Peyer's patch (tissue), 4 donors: ENCODE results near the gene MOB1B.

Experiments used
- CTCF ChIP-seq, 6 experiments: fragments of 450-650 bp in 4 of 6; fragments of 200-600 bp in 2 of 6; sonication (generic) in 1 of 6; IDR thresholded peaks; one replicate each; pipeline ENCODE4 v1.5.1; 2017 to 2019; ENCODE audit warnings: antibody characterized with exemption in 6 of 6, mild to moderate bottlenecking in 3 of 6, moderate library complexity in 1 of 6
- POLR2A ChIP-seq, 2 donors: fragments of 450-650 bp; IDR thresholded peaks; one replicate each; pipeline ENCODE4 v1.5.1; 2017; ENCODE audit warnings: antibody characterized with exemption in 2 of 2, mild to moderate bottlenecking in 2 of 2, moderate library complexity in 2 of 2

- no peak for TF ChIP-seq CTCF (IDR thresholded peaks at IDR 0.05)
- no peak for TF ChIP-seq POLR2A (IDR thresholded peaks at IDR 0.05)
These were observed 42.9 kb downstream of the MOB1B start for GRCh38 chr4:70945046-70945445.
